Neuronal stem cell (in vitro differentiated cells): Measurements from ENCODE around the gene TMEM203.
A peak's percentile ranks its signal among the peaks of the same experiment; 100 is the strongest.

Experiments
- DNase-seq: peaks from one replicate; pipeline ENCODE4 v3.0.0-alpha.2; 2013; ENCODE audit warnings: low spot score
- H2AFZ ChIP-seq: one replicate; pipeline ENCODE4 v1.6.1; 2013; ENCODE audit warnings: mild to moderate bottlenecking, low read length, inconsistent platforms
- H2AK5ac ChIP-seq: 2 replicates; pipeline ENCODE4 v1.6.1; 2013; ENCODE audit warnings: low read depth, mild to moderate bottlenecking, inconsistent platforms, low read length, moderate library complexity, mixed read lengths
- H2BK120ac ChIP-seq: 2 replicates; pipeline ENCODE4 v1.6.1; 2013; ENCODE audit warnings: low read depth, mild to moderate bottlenecking, inconsistent platforms, low read length, moderate library complexity, mixed read lengths
- H2BK12ac ChIP-seq: one replicate; pipeline ENCODE4 v1.6.1; 2013; ENCODE audit warnings: low read length, inconsistent platforms
- H2BK15ac ChIP-seq: 2 replicates; pipeline ENCODE4 v1.6.1; 2013; ENCODE audit warnings: mild to moderate bottlenecking, low read length, inconsistent platforms, mixed read lengths
- H2BK5ac ChIP-seq: one replicate; pipeline ENCODE4 v1.6.1; 2013; ENCODE audit warnings: inconsistent platforms, mild to moderate bottlenecking, low read length, moderate library complexity
- H3K14ac ChIP-seq: one replicate; pipeline ENCODE4 v1.6.1; 2013; ENCODE audit warnings: low read length, inconsistent platforms
- H3K18ac ChIP-seq: 2 replicates; pipeline ENCODE4 v1.6.1; 2013; ENCODE audit warnings: low read length, inconsistent platforms
- H3K23ac ChIP-seq: 2 replicates; pipeline ENCODE4 v1.6.1; 2013; ENCODE audit warnings: low read depth, mild to moderate bottlenecking, mixed read lengths, low read length, inconsistent platforms; ENCODE audit not compliant: poor library complexity
- H3K27ac ChIP-seq: replicated peaks from 3 replicates; pipeline ENCODE4 v1.5.1; 2013; ENCODE audit warnings: low read length, inconsistent platforms
- H3K27me3 ChIP-seq, 3 experiments: 2 replicates each; pipeline ENCODE4 v1.6.1; 2013; ENCODE audit warnings: low read length in 3 of 3, mild to moderate bottlenecking in 2 of 3, inconsistent platforms in 1 of 3, low read depth in 1 of 3, mixed read lengths in 1 of 3, moderate library complexity in 1 of 3; ENCODE audit not compliant: control insufficient read depth in 3 of 3, insufficient read depth in 3 of 3
- H3K36me3 ChIP-seq, 2 donors: replicated peaks in 1 of 2; 2 replicates each; pipeline ENCODE4 v1.6.1; 2013; ENCODE audit warnings: low read length in 2 of 2; ENCODE audit not compliant: control insufficient read depth in 2 of 2, insufficient read depth in 2 of 2
- H3K4ac ChIP-seq: 2 replicates; pipeline ENCODE4 v1.6.1; 2013; ENCODE audit warnings: inconsistent platforms, mild to moderate bottlenecking, low read length, moderate library complexity
- H3K4me1 ChIP-seq, 2 donors: 1 replicate in 1 of 2; 2 replicates in 1 of 2; pipeline ENCODE4 v1.6.1; 2013; ENCODE audit warnings: low read length in 2 of 2, low read depth in 1 of 2; ENCODE audit not compliant: control insufficient read depth in 2 of 2, insufficient read depth in 1 of 2
- H3K4me2 ChIP-seq: one replicate; pipeline ENCODE4 v1.6.1; 2013; ENCODE audit warnings: mild to moderate bottlenecking, low read length, inconsistent platforms; ENCODE audit not compliant: insufficient read depth, poor library complexity, severe bottlenecking
- H3K4me3 ChIP-seq, 2 donors: 2 replicates each; pipeline ENCODE4 v1.5.1; 2013; ENCODE audit warnings: low read length in 2 of 2, mild to moderate bottlenecking in 2 of 2, inconsistent platforms in 1 of 2, moderate library complexity in 1 of 2
- H3K79me1 ChIP-seq: one replicate; pipeline ENCODE4 v1.6.1; 2013; ENCODE audit warnings: low read depth, mild to moderate bottlenecking, inconsistent platforms, low read length, moderate library complexity
- H3K9ac ChIP-seq: one replicate; pipeline ENCODE4 v1.6.1; 2013; ENCODE audit warnings: mild to moderate bottlenecking, low read depth, low read length, inconsistent platforms; ENCODE audit not compliant: poor library complexity
- H3K9me3 ChIP-seq, 2 donors: replicated peaks in 1 of 2; 2 replicates each; pipeline versions ENCODE3 to v1.6.1; 2013; ENCODE audit warnings: low read length in 2 of 2, mild to moderate bottlenecking in 2 of 2, inconsistent platforms in 1 of 2, low read depth in 1 of 2, mixed read lengths in 1 of 2, moderate library complexity in 1 of 2; ENCODE audit not compliant: control insufficient read depth in 2 of 2, insufficient read depth in 1 of 2
- H4K8ac ChIP-seq: one replicate; pipeline ENCODE4 v1.6.1; 2013; ENCODE audit warnings: low read depth, mild to moderate bottlenecking, inconsistent platforms, low read length, moderate library complexity
- H4K91ac ChIP-seq: one replicate; pipeline ENCODE4 v1.6.1; 2013; ENCODE audit warnings: low read length, low read depth, mild to moderate bottlenecking, inconsistent platforms; ENCODE audit not compliant: poor library complexity
- WGBS, 2 donors: extraction: QIAGEN DNeasy Blood & Tissue Kit; methylation state at CpG; one replicate each; pipeline ENCODE4 v1.1.7; 2013; ENCODE audit warnings: missing lambda C conversion rate in 2 of 2, mixed read lengths in 1 of 2; ENCODE audit not compliant: insufficient read length in 2 of 2, insufficient replicate concordance in 1 of 2; ENCODE audit errors: extremely low coverage in 2 of 2; 5-methylcytosine and 5-hydroxymethylcytosine counted together

Gene TMEM203

DNA sequence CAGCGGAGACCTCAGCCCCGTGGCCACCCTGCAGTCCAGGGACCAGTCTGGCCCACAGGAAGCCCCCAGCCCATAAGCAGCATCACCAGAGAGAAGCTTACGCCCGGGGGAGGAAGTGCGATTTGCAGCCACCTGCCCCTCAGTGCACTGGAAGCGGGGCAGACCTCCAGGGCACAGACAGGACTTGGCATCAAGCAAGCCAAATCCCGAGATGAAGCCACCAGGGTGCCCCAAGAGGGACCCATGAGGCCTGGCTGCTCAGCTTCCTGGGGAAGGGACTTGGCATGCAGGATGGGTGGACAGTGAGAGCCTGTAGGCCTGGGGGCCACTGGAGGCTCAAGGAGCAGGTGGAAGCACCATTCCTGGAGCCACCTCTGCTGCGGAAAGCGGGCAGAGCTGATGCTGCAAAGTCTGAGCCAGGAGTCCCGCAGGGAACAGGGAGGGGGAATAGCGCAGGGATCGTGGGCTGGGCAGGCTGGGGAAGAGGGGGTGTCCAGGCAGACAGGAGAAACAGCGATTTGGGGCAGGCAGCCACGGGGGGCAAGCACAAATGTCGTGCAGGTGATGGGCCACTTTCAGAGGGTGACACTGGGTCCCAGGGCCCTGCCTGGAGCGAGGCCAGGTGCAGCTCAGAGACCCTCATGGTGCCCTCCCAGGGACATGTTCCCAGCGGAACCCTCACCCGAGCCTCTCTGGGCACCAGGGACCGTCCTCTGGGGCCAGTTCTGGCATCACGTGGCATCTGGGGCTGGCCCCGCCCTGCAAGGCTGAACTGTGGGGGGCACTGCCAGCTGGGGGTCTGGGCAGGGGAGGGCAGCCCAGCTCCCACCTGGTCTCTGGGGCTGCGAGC, 38.8 kb downstream of the TMEM203 start:
- Histone ChIP-seq H3K14ac (peak overlapping the region; percentile 89), H2AK5ac (peak overlapping the region; percentile 97), H2AFZ (no peak overlapping the region), H3K4me1 (peaks cover 9 to 22% of the 10 kb centered on the region in 2 donors), H3K36me3 (no peaks in the 10 kb centered on the region), H3K9me3 (peaks cover 0 to 3% of the 10 kb centered on the region in 2 donors), H3K4me2 (no peak overlapping the region), H3K9ac (peak overlapping the region; percentile 60), H3K27ac (no peak overlapping the region), H2BK15ac (peak overlapping the region; percentile 85), H3K18ac (peak overlapping the region; percentile 57), H4K8ac (no peak overlapping the region), H4K91ac (no peak overlapping the region), H3K23ac (peak overlapping the region; percentile 65), H2BK12ac (peak overlapping the region; percentile 73), H2BK5ac (peak overlapping the region; percentile 39), H3K27me3 (peaks cover 34 to 98% (median 97%) of the 10 kb centered on the region in 3 experiments), H3K4me3 (no peak overlapping the region), H2BK120ac (no peak overlapping the region), H3K4ac (no peak overlapping the region), H3K79me1 (peaks cover 2% of the 10 kb centered on the region)
- no CpG with 5 or more reads among the region's 22 CpGs for WGBS, 2 donors
- DNase-seq: no peak

DNA sequence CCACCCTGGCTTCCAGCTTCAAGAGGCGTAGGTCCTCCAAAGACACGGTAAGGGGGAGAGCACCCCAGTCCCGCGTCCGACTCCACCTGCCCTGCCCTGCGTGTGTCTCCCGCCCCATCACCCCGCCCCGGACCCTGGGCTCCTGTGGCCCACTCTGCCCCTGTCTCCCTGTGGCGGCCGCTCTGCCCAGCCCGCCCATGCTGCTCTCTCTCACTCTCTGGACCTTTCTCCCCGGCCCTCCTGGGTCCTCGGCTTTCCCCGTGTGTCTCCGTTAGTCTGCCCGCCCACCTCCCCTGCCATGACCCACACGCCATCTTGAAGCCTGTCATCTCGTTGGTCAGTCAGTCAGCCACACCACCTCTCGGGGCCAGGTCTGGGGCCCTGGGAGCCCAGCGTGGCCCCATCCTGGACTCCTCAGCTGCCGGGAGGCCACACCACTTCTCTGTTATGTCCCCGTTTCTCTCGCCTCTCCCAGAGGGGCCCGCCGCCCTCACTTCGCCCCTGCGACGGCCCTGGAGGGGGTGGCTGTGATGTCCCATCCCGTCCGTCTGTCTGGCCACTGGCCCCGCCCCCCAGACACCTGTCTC, 40.1 kb downstream of the TMEM203 start:
- WGBS, 2 donors: no CpG with 5 or more reads among the region's 32 CpGs
- peaks cover 36 to 94% (median 92%) of the 10 kb centered on the region in 3 experiments for H3K27me3 ChIP-seq

DNA sequence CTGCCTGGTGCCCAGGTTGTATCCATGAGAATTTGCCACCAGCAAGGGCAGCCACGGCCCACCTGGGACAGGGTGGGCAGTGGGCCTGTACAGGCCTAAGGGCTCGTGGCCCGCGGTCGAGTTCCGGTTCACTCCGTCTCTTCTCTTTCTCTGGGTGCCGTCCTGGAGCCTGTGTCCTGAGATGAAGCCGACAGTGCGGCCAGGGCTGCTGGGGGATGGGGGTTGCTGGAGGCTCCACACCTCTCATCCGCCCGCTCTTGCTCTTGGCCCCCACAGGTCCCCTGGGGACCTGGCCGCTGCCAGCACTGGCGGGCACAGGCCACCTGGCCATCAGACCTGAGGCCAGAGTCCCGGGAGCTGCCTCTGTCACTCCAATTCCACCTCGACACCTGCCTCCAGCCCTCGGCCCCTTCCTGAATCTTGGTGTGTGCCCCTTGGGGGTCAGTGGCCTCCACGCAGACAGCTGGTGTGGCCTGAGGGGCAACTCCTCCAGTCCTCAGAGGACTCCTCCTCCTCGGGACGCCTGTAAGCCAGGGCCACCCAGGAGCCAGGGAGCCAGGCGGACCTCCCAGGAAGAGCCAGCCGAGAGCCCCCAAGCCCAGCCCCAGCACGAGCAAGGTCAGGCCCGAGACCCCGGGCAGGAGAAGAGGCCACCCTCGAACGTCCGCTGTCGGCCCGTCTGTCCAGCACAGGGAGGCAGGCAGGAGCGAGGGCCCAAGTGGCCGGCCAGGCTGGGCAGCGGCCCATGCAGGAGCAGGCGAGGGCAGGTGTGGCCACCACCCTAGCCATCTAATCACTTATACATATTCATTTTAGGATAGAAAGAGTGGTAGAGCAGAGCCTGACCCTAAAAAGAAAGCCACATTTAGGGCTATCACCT, 40.8 kb downstream of the TMEM203 start:
- H3K4me2 ChIP-seq: no peak overlapping the region
- no peak overlapping the region for H2BK5ac ChIP-seq
- peak overlapping the region; percentile 82 for H3K14ac ChIP-seq
- peak overlapping the region; percentile 71 for H3K18ac ChIP-seq
- peak overlapping the region; percentile 63 for H2AK5ac ChIP-seq
- peak overlapping the region; percentile 84 for H2BK12ac ChIP-seq
- H3K9ac ChIP-seq: no peak overlapping the region
- H3K36me3 ChIP-seq: no peaks in the 10 kb centered on the region
- DNase-seq: no peak
- H3K4me1 ChIP-seq: peaks cover 7 to 23% of the 10 kb centered on the region in 2 donors
- H4K91ac ChIP-seq: no peak overlapping the region
- H3K4me3 ChIP-seq: no peak overlapping the region
- peaks cover 0 to 2% of the 10 kb centered on the region in 2 donors for H3K9me3 ChIP-seq
- H2BK120ac ChIP-seq: no peak overlapping the region
- H2BK15ac ChIP-seq: peak overlapping the region; percentile 64
- H2AFZ ChIP-seq: no peak overlapping the region
- no peak overlapping the region for H3K27ac ChIP-seq
- H3K23ac ChIP-seq: peak overlapping the region; percentile 55
- H3K79me1 ChIP-seq: peaks cover 2% of the 10 kb centered on the region
- H4K8ac ChIP-seq: peak overlapping the region; percentile 43
- no CpG with 5 or more reads among the region's 34 CpGs for WGBS, 2 donors
- H3K27me3 ChIP-seq: peaks cover 32 to 93% (median 92%) of the 10 kb centered on the region in 3 experiments
- no peak overlapping the region for H3K4ac ChIP-seq

More for the DNA sequence above, 40.1 kb downstream of the TMEM203 start:
- DNase-seq: no peak
- peak overlapping the region; percentile 55 for H3K23ac ChIP-seq
- H2AFZ ChIP-seq: no peak overlapping the region
- no peak overlapping the region for H4K91ac ChIP-seq
- H2BK15ac ChIP-seq: peak overlapping the region; percentile 37
- no peak overlapping the region for H3K4me2 ChIP-seq
- H3K9ac ChIP-seq: no peak overlapping the region
- no peaks in the 10 kb centered on the region for H3K36me3 ChIP-seq
- H2BK120ac ChIP-seq: no peak overlapping the region
- no peak overlapping the region for H3K18ac ChIP-seq
- no peak overlapping the region for H3K27ac ChIP-seq
- H3K9me3 ChIP-seq: peaks cover 0 to 3% of the 10 kb centered on the region in 2 donors
- peak overlapping the region; percentile 73 for H2BK12ac ChIP-seq
- H2BK5ac ChIP-seq: no peak overlapping the region
- H3K79me1 ChIP-seq: peaks cover 2% of the 10 kb centered on the region
- no peak overlapping the region for H3K4ac ChIP-seq
- H3K14ac ChIP-seq: no peak overlapping the region
- peak overlapping the region; percentile 56 for H2AK5ac ChIP-seq
- H4K8ac ChIP-seq: no peak overlapping the region
- H3K4me1 ChIP-seq: peaks cover 9 to 22% of the 10 kb centered on the region in 2 donors
- no peak overlapping the region for H3K4me3 ChIP-seq
